NCI-H1417 (cell line): ENCODE results near the gene CEP97.
A peak's percentile ranks its signal among the peaks of the same experiment; 100 is the strongest.

Source experiments
- DNase-seq, 3 experiments: peaks; one replicate each; lab custom pipeline; 2025; lab: John Stamatoyannopoulos, UW

Gene CEP97

DNA sequence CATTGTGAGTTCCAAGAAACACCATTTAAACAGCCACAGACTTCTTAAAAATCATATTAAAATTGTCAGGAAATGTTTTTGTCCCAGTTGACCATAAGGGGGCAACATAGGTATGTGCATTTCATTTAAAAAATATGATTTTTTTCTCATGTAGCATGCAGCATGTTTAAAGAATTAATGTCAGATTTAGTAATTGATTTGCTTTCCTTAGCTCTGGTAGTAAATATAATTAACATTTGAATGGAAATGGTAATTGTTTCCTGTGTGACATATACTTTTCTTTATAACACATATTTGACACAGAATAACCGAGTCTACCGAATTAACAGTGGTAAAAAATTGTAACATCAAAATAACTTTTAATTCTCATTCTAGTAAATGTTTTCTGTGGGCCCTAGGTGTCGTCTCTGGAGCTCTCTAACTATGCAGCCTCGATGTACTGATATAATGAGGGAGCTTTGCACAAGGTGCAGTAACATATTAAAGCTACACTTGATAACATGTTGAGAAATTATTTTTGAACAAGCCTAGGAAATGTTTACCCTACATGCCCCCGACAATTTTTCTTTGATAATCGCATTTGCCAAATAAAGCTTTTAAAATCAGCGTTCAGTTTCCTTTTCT lies 89.5 kb downstream of the CEP97 start:
- peak in 1 of 3 experiments; percentile 24 for DNase-seq

DNA sequence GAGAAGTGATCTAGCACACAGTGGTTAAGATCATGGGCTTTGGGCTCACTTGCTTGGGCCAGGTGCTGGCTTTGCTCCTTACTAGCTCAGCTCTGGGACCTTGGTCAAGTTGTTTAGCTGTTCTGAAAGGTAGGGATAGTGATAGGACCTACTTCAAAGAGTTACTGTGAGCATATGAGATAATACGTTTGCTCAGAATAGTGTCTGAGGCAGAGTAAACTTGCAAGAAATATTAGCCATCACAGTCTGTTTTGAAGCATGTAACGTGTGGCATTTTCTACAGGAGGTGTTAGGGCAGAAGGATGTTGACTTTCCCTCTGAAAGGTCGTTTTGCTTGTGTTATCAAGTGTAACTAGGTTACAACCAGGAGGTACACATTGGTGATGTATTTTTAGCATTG lies 90.4 kb downstream of the CEP97 start:
- peak in 1 of 3 experiments; percentile 16 for DNase-seq

DNA sequence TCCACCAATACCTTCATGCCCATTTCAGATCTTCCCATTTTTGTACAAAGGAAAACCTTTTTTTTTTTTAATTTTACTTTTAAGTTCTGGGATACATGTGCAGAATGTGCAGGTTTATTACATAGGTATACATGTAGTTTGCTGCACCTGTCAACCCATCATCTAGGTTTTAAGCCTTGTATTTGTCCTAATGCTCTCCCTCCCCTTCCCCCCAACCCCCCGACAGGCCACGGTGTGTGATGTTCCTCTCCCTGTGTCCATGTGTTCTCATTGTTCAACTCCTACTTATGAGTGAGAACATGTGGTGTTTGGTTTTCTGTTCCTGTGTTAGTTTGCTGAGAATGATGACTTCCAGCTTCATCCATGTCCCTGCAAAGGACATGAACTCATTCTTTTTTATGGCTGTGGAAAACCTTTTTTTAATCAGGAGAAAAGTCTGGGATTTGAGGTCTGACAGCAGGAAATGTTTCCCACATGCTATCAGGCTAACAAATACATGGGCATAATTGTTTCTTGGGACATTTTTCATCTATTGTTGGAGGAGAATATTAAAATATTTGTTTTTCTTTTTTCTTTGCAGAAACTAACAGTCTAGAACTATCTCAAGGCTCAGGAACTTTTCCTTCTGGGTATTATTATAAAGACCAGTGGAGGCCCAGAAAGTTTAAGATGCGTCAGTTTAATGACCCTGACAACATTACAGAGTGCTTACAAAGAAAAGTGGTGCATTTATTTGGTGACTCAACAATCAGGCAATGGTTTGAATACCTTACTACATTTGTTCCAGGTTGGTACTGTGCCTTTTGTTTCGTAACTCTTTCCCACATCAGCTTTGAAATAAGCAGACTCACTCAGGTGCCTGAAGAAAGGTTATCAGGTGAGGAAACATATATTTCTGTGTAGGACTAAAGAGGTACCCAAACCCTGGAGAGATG lies 92.1 kb downstream of the CEP97 start:
- no peak for DNase-seq

DNA sequence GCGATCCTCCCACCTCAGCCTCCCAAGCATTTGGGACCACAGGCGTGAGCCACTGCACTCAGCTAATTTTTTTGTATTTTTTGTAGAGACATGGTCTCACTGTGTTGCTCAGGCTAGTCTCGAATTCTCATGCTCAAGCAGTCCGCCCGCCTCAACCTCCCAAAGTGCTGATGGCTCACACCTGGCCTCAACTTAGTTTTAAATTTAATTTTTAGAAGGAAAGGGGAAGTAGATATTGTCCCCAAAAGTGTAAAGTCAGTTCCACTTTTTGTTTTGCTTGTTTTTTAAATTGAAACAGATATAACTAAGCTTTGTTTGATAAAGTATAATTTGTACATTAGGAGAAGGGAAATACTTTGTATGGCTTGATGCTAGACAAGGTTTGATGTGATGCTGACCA lies 93.6 kb downstream of the CEP97 start:
- DNase-seq: no peak

DNA sequence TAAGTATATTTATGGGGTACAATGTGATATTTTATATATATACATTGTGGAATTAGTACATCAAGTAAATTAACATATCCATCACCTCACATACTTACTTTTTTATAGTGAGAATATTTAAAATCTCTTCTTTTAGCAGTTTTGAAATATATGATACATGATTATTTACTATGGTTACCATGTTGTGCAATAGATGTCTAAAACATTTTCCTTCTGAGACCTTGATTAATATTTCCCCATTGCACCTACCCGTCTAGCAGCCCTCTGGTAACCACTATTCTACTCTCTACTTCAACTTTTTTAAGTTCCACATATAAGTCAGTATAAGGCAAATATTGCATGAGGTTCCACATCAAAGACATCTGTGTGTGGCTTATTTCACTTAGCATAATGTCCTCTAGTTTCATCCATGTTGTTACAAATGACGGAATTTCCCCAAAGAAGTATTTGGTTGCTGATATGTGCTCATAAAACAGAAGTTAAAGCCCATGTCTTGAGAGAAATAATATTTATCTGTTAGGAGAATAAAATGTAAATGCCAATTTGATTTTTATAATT lies 95.3 kb downstream of the CEP97 start:
- DNase-seq: no peak
